ENCODE measurements around the gene PARD3. TPM values are rescaled to one million over a fixed set of nuclear protein-coding genes. Genes with fewer than 3 reads are reported as not detected.
A peak's percentile ranks its signal among the peaks of the same experiment; 100 is the strongest.

Gene PARD3
- total and polyA plus RNA-seq, 2 experiments from 2014 or later: 6.3 to 21.2 TPM

DNA sequence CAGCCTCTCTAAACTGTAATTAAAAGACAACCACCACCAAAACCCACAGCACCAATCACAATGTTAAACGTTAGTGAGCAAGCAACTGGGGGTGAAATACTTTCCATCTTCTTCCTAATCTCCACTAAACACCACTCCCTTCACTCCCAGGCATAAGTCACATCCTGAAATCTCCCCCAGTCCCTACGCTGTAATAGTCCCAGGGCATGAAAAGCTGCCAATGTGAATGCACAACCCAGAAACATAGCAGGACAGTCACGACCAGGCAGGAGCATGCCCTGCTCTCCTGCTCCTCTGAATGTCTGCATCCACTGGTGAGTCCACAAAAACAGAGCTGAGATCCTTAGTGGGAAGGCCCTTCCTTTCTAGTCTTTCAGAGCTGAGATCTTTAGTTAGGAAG lies 288.9 kb downstream of the PARD3 start:
- H3K27ac ChIP-seq: peak overlapping the region; percentile 97
- DNase-seq: peak; percentile 78
- in situ Hi-C loops (cut with MboI): no loop called here
- peaks cover 45% of the 10 kb centered on the region for H3F3A ChIP-seq (ENCODE audit: insufficient read depth)
- H3K9me2 ChIP-seq (ENCODE audit: insufficient read depth): no peaks in the 10 kb centered on the region
- H3K9me3 ChIP-seq (ENCODE audit: low read depth): no peaks in the 10 kb centered on the region
- H3K9ac ChIP-seq: peak overlapping the region; percentile 82
- peaks cover 8% of the 10 kb centered on the region; the same call in 1 of the 2 replicates for H3K79me2 ChIP-seq (ENCODE audit: insufficient read depth)
- H2AFZ ChIP-seq: peak overlapping the region; percentile 64
- peak overlapping the region; percentile 55 for H3K4me3 ChIP-seq
- peaks cover 36% of the 10 kb centered on the region for H3K4me1 ChIP-seq (ENCODE audit: insufficient read depth)
- H4K20me1 ChIP-seq (ENCODE audit: insufficient read depth): no peaks in the 10 kb centered on the region
- TF ChIP-seq EZH2 (IDR thresholded peaks at IDR 0.05; ENCODE audit: insufficient read depth, poor library complexity, severe bottlenecking) (no peak), EZH2phosphoT487 (IDR thresholded peaks at IDR 0.05; ENCODE audit: insufficient read depth, low read depth) (no peak)
- no peaks in the 10 kb centered on the region for H3K27me3 ChIP-seq (replicated peaks; ENCODE audit: insufficient read depth)
- H3K36me3 ChIP-seq (ENCODE audit: low read depth): no peaks in the 10 kb centered on the region
- WGBS, 2 experiments (ENCODE audit: low coverage in 1 of 2, low lambda C conversion rate in 2 of 2, missing lambda C conversion rate in 2 of 2): 45 to 51% methylated on average over 3 of the region's 3 CpGs
- peak overlapping the region; percentile 78 for H3K4me2 ChIP-seq (ENCODE audit: unreplicated experiment)

DNA sequence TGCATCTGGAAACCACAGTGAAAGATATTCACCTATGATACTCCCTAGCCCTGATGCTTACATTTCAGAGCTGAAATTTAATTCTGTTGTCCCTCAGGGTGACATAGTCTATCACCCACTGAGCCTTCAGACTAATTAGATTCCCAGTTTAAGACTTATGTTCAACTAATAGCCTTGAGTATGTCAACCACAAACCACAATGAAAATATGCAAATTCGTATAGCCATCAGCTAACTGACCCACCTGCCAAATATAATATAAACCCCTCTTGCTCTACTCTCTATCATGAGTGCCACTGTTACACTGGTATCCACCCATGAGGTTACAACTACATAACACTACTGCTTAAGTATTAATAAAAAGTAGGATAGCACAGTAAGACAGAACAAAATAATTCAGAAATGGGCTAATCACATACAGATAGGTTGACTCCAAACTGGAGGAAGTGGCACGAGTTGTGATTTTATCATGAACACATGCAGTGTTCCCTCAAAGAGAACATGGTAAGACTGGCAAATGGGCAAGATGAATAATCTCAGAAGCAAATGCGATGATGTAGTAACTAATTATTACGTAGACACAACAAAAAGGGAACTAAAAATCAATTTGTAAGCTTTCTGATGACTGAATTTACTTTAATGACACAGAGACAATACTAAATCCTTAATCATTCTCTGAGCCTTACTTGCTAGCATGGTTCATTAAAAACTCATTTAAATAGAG lies 290.6 kb downstream of the PARD3 start:
- DNase-seq: no peak
- peaks cover 8% of the 10 kb centered on the region; the same call in 1 of the 2 replicates for H3K79me2 ChIP-seq (ENCODE audit: insufficient read depth)
- peaks cover 36% of the 10 kb centered on the region for H3K4me1 ChIP-seq (ENCODE audit: insufficient read depth)
- no peaks in the 10 kb centered on the region for H4K20me1 ChIP-seq (ENCODE audit: insufficient read depth)
- H3K9me2 ChIP-seq (ENCODE audit: insufficient read depth): no peaks in the 10 kb centered on the region
- H3K27me3 ChIP-seq (replicated peaks; ENCODE audit: insufficient read depth): no peaks in the 10 kb centered on the region
- no peaks in the 10 kb centered on the region for H3K36me3 ChIP-seq (ENCODE audit: low read depth)
- in situ Hi-C loops (cut with MboI): no loop called here
- no peak overlapping the region for H2AFZ ChIP-seq
- H3K9me3 ChIP-seq (ENCODE audit: low read depth): no peaks in the 10 kb centered on the region
- H3K4me2 ChIP-seq (ENCODE audit: unreplicated experiment): no peak overlapping the region
- no peak overlapping the region for H3K27ac ChIP-seq
- H3K4me3 ChIP-seq: no peak overlapping the region
- WGBS, 2 experiments (ENCODE audit: low coverage in 1 of 2, low lambda C conversion rate in 2 of 2, missing lambda C conversion rate in 2 of 2): 69% methylated on average over 4 of the region's 4 CpGs
- no peak for TF ChIP-seq EZH2phosphoT487 (IDR thresholded peaks at IDR 0.05; ENCODE audit: insufficient read depth, low read depth)
- no peak for TF ChIP-seq EZH2 (IDR thresholded peaks at IDR 0.05; ENCODE audit: insufficient read depth, poor library complexity, severe bottlenecking)
- no peak overlapping the region for H3K9ac ChIP-seq
- H3F3A ChIP-seq (ENCODE audit: insufficient read depth): peaks cover 45% of the 10 kb centered on the region

DNA sequence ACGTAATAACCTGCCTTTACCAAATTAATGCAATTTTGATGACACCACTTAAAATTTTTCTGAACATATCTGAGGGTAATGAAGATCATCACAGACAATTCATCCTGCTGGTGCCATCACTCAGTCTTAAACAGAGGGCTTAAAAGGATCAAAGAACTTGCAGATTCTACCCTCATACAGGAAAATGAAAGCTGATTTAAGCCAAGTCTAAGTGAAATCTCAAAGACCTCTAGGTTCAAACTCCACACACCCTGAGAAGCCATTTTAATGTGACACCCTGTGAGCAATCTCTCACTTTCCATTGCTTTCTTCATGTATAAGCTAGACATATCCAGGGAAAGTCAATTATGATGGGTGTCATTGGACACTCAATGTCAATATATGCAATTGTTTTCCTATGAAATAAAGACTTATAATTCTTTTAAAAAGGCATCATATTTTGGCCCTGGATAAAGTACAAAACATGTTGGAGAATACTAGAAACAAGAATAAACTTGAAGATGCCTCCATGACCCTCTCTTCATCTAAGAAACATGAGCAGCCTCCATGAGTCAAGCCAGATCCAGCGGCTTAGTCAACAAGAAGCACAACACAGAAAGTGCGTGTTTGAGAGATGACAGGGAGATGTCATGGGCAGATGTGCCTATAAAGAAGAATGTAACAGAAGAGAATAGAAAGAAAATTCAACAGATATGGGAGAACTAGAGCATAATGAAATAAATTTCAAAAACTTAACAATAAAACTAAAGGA lies 291.9 kb downstream of the PARD3 start:
- Histone ChIP-seq H3K9me3 (ENCODE audit: low read depth) (no peaks in the 10 kb centered on the region), H4K20me1 (ENCODE audit: insufficient read depth) (no peaks in the 10 kb centered on the region), H3K27me3 (replicated peaks; ENCODE audit: insufficient read depth) (no peaks in the 10 kb centered on the region), H3K9me2 (ENCODE audit: insufficient read depth) (no peaks in the 10 kb centered on the region), H3K4me1 (ENCODE audit: insufficient read depth) (peaks cover 29% of the 10 kb centered on the region), H3K79me2 (ENCODE audit: insufficient read depth) (peaks cover 8% of the 10 kb centered on the region; the same call in 1 of the 2 replicates), H3F3A (ENCODE audit: insufficient read depth) (peaks cover 38% of the 10 kb centered on the region), H2AFZ (no peak overlapping the region), H3K4me2 (ENCODE audit: unreplicated experiment) (no peak overlapping the region), H3K9ac (no peak overlapping the region), H3K27ac (no peak overlapping the region), H3K4me3 (no peak overlapping the region), H3K36me3 (ENCODE audit: low read depth) (no peaks in the 10 kb centered on the region)
- TF ChIP-seq EZH2phosphoT487 (IDR thresholded peaks at IDR 0.05; ENCODE audit: insufficient read depth, low read depth): no peak
- WGBS, 2 experiments (ENCODE audit: low coverage in 1 of 2, low lambda C conversion rate in 2 of 2, missing lambda C conversion rate in 2 of 2): 88 to 94% methylated on average over 3 of the region's 3 CpGs
- peak; percentile 23 for DNase-seq
- in situ Hi-C loops (cut with MboI): no loop called here

DNA sequence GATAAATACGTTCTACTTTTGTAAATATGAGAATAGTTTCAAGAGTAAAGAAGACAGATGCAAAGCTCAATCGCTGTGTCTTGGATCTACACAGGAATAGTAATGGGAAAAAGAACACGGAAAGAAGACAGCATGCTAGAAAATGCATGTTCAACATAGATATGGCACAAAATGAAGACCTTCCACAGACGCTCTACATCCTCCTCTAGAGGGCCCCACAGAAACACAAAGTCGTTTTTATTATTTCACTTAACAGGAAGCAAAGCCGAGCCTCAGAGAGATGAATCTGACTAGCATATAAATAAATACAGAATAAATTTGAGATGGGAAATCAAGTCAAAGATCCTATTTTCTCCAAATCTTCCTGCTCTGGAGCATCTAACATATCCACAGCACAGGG lies 292.6 kb downstream of the PARD3 start:
- TF ChIP-seq EZH2 (IDR thresholded peaks at IDR 0.05; ENCODE audit: insufficient read depth, poor library complexity, severe bottlenecking): no peak
- no peak for TF ChIP-seq EZH2phosphoT487 (IDR thresholded peaks at IDR 0.05; ENCODE audit: insufficient read depth, low read depth)
- no peak overlapping the region for H3K27ac ChIP-seq
- no peaks in the 10 kb centered on the region for H3K27me3 ChIP-seq (replicated peaks; ENCODE audit: insufficient read depth)

More for the DNA sequence above, 292.6 kb downstream of the PARD3 start:
- 95 to 96% methylated on average over 6 of the region's 6 CpGs for WGBS, 2 experiments (ENCODE audit: low coverage in 1 of 2, low lambda C conversion rate in 2 of 2, missing lambda C conversion rate in 2 of 2)
- peaks cover 8% of the 10 kb centered on the region; the same call in 1 of the 2 replicates for H3K79me2 ChIP-seq (ENCODE audit: insufficient read depth)
- H3F3A ChIP-seq (ENCODE audit: insufficient read depth): peaks cover 32% of the 10 kb centered on the region
- no peaks in the 10 kb centered on the region for H3K9me2 ChIP-seq (ENCODE audit: insufficient read depth)
- H3K4me3 ChIP-seq: no peak overlapping the region
- in situ Hi-C loops (cut with MboI): no loop called here
- no peaks in the 10 kb centered on the region for H4K20me1 ChIP-seq (ENCODE audit: insufficient read depth)
- no peak overlapping the region for H2AFZ ChIP-seq
- no peak overlapping the region for H3K4me2 ChIP-seq (ENCODE audit: unreplicated experiment)
- H3K9me3 ChIP-seq (ENCODE audit: low read depth): no peaks in the 10 kb centered on the region
- no peak for DNase-seq
- no peaks in the 10 kb centered on the region for H3K36me3 ChIP-seq (ENCODE audit: low read depth)
- no peak overlapping the region for H3K9ac ChIP-seq
- H3K4me1 ChIP-seq (ENCODE audit: insufficient read depth): peaks cover 22% of the 10 kb centered on the region
